Astrocyte (in vitro differentiated cells and primary cell): Measurements from ENCODE around the gene MOB3B.

Source experiments
- EZH2 ChIP-seq: IDR thresholded peaks from 2 replicates; pipeline ENCODE4 v1.6.1; 2012; ENCODE audit warnings: mild to moderate bottlenecking, low read length, inconsistent platforms; ENCODE audit not compliant: insufficient read depth
- TF ChIP-seq, protein P1 (sequence below): IDR thresholded peaks from 2 replicates; pipeline ENCODE4 v1.5.1; 2011; ENCODE audit warnings: low read depth, mild to moderate bottlenecking, inconsistent platforms, low read length, moderate library complexity; ENCODE audit not compliant: insufficient read depth

DNA sequence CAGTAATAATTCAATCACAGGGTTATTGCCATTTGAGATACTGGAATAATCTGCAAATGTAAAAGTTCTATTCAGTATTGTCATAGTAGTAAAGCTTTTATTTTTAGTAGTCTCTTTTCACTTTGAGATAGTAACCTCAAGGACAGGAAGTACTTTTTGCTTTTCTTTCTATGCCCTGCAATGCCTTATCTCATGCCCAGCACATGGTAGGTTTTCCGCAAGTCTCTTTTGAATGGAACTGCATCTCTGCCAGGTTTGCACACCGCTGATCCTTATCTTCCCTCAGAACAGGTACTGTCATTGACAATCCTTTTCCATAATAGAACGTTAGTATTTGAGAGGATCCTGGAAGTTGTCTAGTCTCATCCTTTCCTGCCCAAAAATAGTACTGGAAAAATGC lies 97.3 kb downstream of the MOB3B start:
- TF ChIP-seq EZH2, result no peak
- TF ChIP-seq, protein P1, sequence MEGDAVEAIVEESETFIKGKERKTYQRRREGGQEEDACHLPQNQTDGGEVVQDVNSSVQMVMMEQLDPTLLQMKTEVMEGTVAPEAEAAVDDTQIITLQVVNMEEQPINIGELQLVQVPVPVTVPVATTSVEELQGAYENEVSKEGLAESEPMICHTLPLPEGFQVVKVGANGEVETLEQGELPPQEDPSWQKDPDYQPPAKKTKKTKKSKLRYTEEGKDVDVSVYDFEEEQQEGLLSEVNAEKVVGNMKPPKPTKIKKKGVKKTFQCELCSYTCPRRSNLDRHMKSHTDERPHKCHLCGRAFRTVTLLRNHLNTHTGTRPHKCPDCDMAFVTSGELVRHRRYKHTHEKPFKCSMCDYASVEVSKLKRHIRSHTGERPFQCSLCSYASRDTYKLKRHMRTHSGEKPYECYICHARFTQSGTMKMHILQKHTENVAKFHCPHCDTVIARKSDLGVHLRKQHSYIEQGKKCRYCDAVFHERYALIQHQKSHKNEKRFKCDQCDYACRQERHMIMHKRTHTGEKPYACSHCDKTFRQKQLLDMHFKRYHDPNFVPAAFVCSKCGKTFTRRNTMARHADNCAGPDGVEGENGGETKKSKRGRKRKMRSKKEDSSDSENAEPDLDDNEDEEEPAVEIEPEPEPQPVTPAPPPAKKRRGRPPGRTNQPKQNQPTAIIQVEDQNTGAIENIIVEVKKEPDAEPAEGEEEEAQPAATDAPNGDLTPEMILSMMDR, result no peak
